GM21526 (cell line): Measurements from ENCODE around the gene PTPRM.

Experiments
- ATAC-seq: cut with Tn5 transposase; IDR thresholded peaks from one replicate; pipeline ENCODE4 v1.9.1; 2021; ENCODE audit warnings: moderate library complexity; ENCODE audit not compliant: unreplicated experiment, low FRiP score

Gene PTPRM

DNA sequence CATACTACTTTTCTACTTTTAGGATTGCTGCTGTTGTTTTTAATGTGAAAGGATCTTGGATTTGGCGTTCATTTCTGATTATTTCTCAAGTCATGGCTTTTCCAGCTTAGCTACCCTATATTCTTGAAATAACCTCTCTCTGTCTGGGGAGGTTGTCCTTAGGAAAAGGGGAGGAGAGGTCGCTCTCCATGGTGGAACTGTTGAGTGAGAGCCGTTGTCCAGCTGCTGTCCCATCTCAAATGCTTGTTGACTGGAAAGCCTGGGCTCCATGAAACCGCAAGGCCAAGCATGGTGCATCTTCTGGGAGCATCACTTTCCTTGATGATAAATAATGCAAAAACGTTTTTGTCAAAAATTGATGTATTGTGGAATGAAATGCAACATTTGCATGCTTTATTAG, 563.0 kb downstream of the PTPRM start:
- no peak for ATAC-seq

DNA sequence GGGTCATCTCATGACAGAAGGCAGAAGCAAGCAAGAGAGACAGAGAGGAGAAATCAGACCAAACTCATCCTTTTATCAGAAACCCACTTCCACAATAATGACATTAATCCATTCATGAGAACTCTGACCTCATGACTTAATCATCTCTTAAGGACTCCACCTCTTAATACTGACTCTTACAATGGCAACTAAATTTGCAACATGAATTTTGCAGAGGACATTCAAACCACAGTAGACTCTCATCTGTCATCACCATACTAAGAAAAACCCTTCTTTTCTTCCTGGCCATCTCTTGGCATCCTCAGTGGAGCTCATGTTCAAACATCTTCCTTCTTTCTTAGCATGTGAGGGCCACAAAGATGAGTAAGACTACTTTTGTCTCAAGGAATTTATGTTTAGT, 565.9 kb downstream of the PTPRM start:
- ATAC-seq: no peak

DNA sequence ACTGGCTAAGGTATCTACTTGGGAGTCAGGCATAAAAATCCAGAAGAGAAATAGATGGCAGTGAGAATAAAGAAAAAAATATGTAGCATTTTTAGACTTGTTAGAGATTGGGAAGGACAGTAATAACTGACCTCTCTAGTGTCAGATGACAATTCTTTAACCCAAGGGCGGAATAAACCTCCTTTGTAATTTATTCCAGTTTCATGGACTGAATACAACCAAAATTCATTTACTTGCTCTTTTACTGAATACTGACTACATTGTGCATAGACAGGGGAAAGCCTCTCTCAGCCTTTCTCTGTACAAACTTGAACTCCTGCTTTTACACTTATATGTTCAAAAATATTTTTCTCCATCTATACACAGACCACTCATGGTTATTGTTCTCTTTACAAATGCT, 566.8 kb downstream of the PTPRM start:
- ATAC-seq: no peak

GRCh38 chr18:8139127-8139527, 572.0 kb downstream of the PTPRM start:
- no peak for ATAC-seq

DNA sequence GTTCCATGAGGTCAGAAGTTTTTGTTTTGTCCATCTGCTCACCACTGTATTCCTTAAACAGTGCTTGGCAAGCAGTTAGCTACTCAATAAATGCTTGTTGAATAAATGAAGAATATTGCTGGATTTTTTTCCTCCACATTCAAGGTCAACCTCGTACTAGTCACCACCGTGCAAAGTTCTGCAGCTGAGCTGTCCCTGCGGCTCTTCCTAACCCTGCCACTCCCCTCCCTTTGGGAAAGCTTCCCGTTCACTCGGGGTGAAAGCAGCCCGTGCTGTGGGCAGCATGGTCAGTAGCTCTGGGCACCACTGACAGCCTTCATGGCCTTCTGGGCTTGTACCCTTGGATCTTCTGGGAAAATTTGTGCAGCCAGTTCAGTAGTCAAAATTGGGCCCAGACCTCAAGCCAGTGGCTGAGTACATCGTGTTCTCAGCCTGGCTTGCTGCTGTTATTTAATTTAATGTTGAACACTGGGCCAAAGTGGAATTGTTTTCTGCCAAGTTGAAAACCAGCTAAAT, 572.8 kb downstream of the PTPRM start:
- ATAC-seq: no peak

DNA sequence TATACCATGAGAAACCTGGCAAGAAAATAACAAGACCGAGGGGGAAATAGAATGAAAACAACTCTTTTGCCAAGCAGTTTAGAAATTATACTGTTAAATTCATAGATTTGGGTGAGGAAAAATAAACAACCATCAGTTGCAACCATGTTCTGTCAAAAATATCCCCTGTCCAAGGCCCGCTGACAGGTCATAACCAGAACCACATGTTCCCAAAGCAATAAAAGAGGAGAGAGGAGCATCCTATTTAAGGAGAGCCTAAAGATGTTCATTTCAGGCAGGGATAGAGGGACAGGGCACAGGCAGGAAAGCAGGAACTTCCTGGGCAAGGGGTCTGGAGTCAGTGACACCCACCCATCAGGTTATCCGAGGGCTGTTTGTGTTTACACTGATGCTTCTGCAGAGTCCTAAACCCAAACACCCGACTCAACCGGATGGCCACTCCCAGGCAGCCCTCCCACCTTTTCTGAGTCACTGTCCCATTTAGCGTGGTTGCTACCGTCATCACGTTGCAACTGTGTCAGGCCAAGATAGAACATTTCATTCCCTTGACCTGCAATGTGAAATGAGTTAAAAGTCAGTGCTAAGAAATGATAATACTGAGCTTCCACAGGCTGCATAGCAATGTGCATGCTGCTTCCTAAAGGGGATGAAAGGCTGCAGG, 573.9 kb downstream of the PTPRM start:
- ATAC-seq: no peak

GRCh38 chr18:8142131-8142711, 575.1 kb downstream of the PTPRM start:
- ATAC-seq: no peak

DNA sequence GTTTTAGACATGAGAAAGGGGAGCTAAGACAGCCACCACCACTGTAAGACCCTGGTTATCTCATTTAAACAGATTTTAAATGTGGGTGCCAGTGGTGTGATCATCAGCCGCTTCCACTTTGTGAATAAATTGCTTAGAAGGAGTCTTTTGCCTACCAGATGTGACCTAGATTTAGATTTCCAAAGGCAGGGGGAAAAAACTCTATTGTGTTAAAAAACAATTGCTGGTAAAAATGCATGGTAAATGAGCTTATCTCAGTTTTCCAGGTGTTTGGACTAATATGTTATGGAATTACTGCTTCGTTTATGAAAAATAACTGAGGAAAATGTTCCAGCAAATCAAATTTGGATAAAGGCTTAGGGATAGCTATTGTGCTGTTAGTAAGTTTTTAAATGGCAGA, 575.8 kb downstream of the PTPRM start:
- no peak for ATAC-seq

DNA sequence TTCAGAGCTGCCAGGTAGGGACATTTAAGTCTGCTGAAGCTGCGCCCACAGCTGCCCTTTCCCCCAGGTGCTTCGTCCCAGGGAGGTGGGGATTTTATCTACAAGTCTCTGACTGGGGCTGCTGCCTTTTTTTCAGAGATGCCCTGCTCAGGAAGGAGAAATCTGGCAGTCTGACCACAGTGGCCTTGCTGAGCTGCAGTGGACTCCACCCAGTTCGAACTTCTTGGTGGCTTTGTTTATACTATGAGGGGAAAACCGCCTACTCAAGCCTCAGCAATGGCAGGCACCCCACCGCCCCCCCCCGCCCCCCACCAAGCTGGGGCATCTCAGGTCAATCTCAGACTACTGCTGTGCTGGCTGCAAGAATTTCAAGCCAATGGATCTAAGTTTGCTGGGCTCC, 584.1 kb downstream of the PTPRM start:
- ATAC-seq: no peak

- ATAC-seq: no peak
These were observed 586.9 kb downstream of the PTPRM start for GRCh38 chr18:8153887-8154583.

GRCh38 chr18:8162802-8163201, 595.7 kb downstream of the PTPRM start:
- ATAC-seq: no peak

GRCh38 chr18:8163286-8163959, 596.3 kb downstream of the PTPRM start:
- ATAC-seq: no peak

GRCh38 chr18:8165095-8165494, 598.0 kb downstream of the PTPRM start:
- ATAC-seq: no peak

- no peak for ATAC-seq
These were observed 599.9 kb downstream of the PTPRM start for GRCh38 chr18:8167026-8167425.

DNA sequence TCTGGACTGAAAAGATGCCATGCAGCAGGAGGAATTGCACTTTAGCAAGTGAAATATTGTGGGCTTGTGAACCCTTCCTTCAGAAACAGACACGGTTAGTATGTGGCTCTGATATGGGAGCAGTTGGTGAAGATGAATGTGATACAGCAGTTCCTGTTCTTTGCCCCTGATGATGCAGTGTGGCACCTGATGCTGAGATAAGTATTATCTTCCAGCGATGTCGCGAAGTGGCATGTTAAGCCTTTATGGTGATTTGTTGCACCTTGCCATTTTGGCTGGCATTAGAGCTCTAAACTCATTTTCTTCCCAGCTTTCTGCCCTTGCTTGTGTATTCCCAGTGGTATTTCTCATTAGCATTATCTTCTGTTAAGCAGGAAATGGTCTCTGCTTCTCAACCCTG, 600.6 kb downstream of the PTPRM start:
- ATAC-seq: no peak

- no peak for ATAC-seq
These were observed 602.6 kb downstream of the PTPRM start for GRCh38 chr18:8169722-8170121.

DNA sequence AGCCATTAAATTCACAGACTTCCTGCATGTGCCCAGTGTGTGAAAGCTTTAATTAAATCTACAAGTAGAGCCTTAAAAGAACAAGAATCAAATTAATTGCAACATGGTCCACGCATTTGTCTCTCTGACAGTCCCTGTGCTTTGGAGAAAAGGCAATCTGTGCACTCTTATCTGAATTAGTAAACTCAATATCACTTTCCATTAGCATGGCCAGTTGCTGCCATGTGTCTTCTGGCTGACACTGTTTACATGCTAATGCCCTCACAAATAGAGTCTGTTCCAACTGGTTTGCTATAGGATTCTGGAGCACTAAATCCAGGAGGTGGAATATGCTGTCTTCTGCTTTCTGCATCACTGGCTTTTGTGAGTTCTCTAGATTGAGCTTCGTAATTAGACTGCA, 607.7 kb downstream of the PTPRM start:
- ATAC-seq: no peak

GRCh38 chr18:8175501-8176061, 608.5 kb downstream of the PTPRM start:
- no peak for ATAC-seq

DNA sequence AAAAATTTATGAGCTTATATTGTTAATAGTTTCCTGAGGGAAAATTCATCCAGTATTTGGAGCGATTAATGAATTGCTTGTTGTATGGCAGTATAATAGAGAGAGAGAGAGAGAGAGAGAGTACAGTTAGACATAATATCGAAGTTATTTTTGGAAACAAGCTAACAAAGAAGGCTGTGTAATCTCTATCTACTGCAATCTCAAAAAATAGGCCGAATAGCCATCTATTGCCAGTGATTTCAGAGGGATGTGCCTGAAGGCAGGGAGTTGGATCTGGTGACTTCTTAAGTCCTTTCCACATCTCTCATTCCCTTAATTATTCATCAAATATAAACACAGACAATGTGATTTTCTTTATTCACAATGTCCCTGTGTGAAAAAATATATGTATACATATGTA, 609.0 kb downstream of the PTPRM start:
- ATAC-seq: no peak

- ATAC-seq: no peak
These were observed 609.4 kb downstream of the PTPRM start for GRCh38 chr18:8176554-8176953.
